T-helper 2 cell treated with Interferon-gamma antibody and Interleukin-4, amounts not matched to agents 100 ng/mL and 5 ng/mL, for 36 hours (primary cell): ENCODE measurements around the gene CCDC87. TPM values are rescaled to one million over a fixed set of nuclear protein-coding genes. Genes with fewer than 3 reads are reported as not detected.
"Not testable (repeated sequence)": the region's sequence is repeated elsewhere in the genome, so short reads cannot be mapped to it uniquely, and the experiment has no call there.

Experiments used
- intact Hi-C: fragments of 100-400 bp; cut with micrococcal nuclease; formaldehyde crosslinking; loops from one replicate; pipeline ENCODE4 v1.15.1; 2023
- total RNA-seq: library from RNA; stranded (reverse); gene quantifications from 2 replicates; pipeline ENCODE4 v1.2.3, GENCODE V29; 2022

CCDC87 gene
- total RNA-seq, 1 donor from 2014 or later = 0.11 TPM

GRCh38 chr11:66582565-66583147, 10.2 kb downstream of the CCDC87 start:
- intact Hi-C loops = not testable (repeated sequence)

GRCh38 chr11:66581261-66581660, 11.6 kb downstream of the CCDC87 start:
- intact Hi-C loops = no loop called here

- intact Hi-C loops = no loop called here
These were observed 12.1 kb downstream of the CCDC87 start for GRCh38 chr11:66580803-66581202.

GRCh38 chr11:66579017-66579606, 13.8 kb downstream of the CCDC87 start:
- intact Hi-C loops = loop anchor here (1.0 to 5.0 kb wide), 2 partner anchors 14 to 38 kb away; partner anchors contain the start of genes CCDC87, CCS and RBM14

GRCh38 chr11:66570850-66571180, 22.0 kb downstream of the CCDC87 start:
- intact Hi-C loops = no loop called here

GRCh38 chr11:66570079-66570849, 22.6 kb downstream of the CCDC87 start:
- intact Hi-C loops = no loop called here

- intact Hi-C loops = no loop called here
These were observed 23.8 kb downstream of the CCDC87 start for GRCh38 chr11:66569076-66569475.

- intact Hi-C loops = no loop called here
These were observed 24.5 kb downstream of the CCDC87 start, which contains the start of gene CTSF for GRCh38 chr11:66568124-66568916. TSS of gene CTSF (minus strand) at chr11:66568606. CDS start at chr11:66568486, 120 bp downstream.

- intact Hi-C loops = no loop called here
These were observed 25.1 kb downstream of the CCDC87 start for GRCh38 chr11:66567787-66568123.

GRCh38 chr11:66566221-66566620, 26.6 kb downstream of the CCDC87 start:
- intact Hi-C loops = no loop called here

- intact Hi-C loops = no loop called here
These were observed 27.9 kb downstream of the CCDC87 start for GRCh38 chr11:66564984-66565383.

GRCh38 chr11:66564538-66564937, 28.3 kb downstream of the CCDC87 start:
- intact Hi-C loops = no loop called here

GRCh38 chr11:66563832-66564231, 29.0 kb downstream of the CCDC87 start:
- intact Hi-C loops = no loop called here

GRCh38 chr11:66562907-66563583, 29.8 kb downstream of the CCDC87 start:
- intact Hi-C loops = no loop called here

- intact Hi-C loops = no loop called here
These were observed 30.6 kb downstream of the CCDC87 start for GRCh38 chr11:66562275-66562674.

- intact Hi-C loops = no loop called here
These were observed 31.0 kb downstream of the CCDC87 start for GRCh38 chr11:66561975-66562248.

- intact Hi-C loops = no loop called here
These were observed 31.5 kb downstream of the CCDC87 start for GRCh38 chr11:66561178-66561974.

- intact Hi-C loops = no loop called here
These were observed 32.8 kb downstream of the CCDC87 start for GRCh38 chr11:66559866-66560676.

GRCh38 chr11:66559142-66559865, 33.6 kb downstream of the CCDC87 start:
- intact Hi-C loops = no loop called here
